MCF 10A (cell line): ENCODE data around the gene NCDN. TPM values are rescaled to one million over a fixed set of nuclear protein-coding genes. Genes with fewer than 3 reads are reported as not detected.

Experiments used
- BruUV-seq: library from RNA; stranded (reverse); fragments of 400-500 nt; replicated peaks from 2 replicates; lab custom pipeline; 2021; lab: Mats Ljungman, UMichigan
- CTCF ChIA-PET: fragments of 300-600 bp; sonication (Branson Sonifier 250); formaldehyde crosslinking; extraction: SDS; loops from one replicate; lab custom pipeline; 2021; ENCODE audit warnings: antibody characterized with exemption, inconsistent platforms; lab: Yijun Ruan, JAX
- POLR2A ChIA-PET: fragments of 300-600, 350-650 bp; sonication (Branson Sonifier 250); formaldehyde crosslinking; extraction: SDS; loops from one replicate; lab custom pipeline; 2020; ENCODE audit warnings: antibody characterized with exemption, inconsistent platforms; lab: Yijun Ruan, JAX
- DNase-seq: peaks from one replicate; pipeline ENCODE4 v3.0.0-alpha.2; 2018; ENCODE audit not compliant: unreplicated experiment
- H3K27ac Mint-ChIP-seq: one replicate; pipeline ENCODE4 v1.8.0; 2022; ENCODE audit warnings: mild to moderate bottlenecking, low read depth, mixed read lengths; ENCODE audit not compliant: unreplicated experiment
- H3K27me3 Mint-ChIP-seq: one replicate; pipeline ENCODE4 v1.8.0; 2022; ENCODE audit warnings: mixed read lengths; ENCODE audit not compliant: insufficient read depth, unreplicated experiment
- H3K36me3 Mint-ChIP-seq: one replicate; pipeline ENCODE4 v1.8.0; 2022; ENCODE audit warnings: mild to moderate bottlenecking, moderate library complexity, mixed read lengths; ENCODE audit not compliant: insufficient read depth, unreplicated experiment
- H3K4me1 Mint-ChIP-seq: one replicate; pipeline ENCODE4 v1.8.0; 2022; ENCODE audit warnings: mixed read lengths; ENCODE audit not compliant: insufficient read depth, unreplicated experiment
- H3K4me3 Mint-ChIP-seq: one replicate; pipeline ENCODE4 v1.8.0; 2022; ENCODE audit warnings: mild to moderate bottlenecking, moderate library complexity, mixed read lengths; ENCODE audit not compliant: unreplicated experiment
- H3K9me3 Mint-ChIP-seq: one replicate; pipeline ENCODE4 v1.8.0; 2022; ENCODE audit warnings: mixed read lengths; ENCODE audit not compliant: unreplicated experiment
- CTCF ChIP-seq: fragments of 200-600 bp; IDR thresholded peaks from one replicate; pipeline ENCODE4 v1.8.0; 2022; ENCODE audit warnings: antibody characterized with exemption, mild to moderate bottlenecking; ENCODE audit not compliant: unreplicated experiment
- intact Hi-C: fragments of 100-400 bp; cut with micrococcal nuclease; formaldehyde crosslinking; loops from 2 replicates; pipeline ENCODE4 v1.14.1; 2022
- total RNA-seq: library from RNA; stranded (reverse); gene quantifications from 2 replicates; pipeline ENCODE4 v1.2.3, GENCODE V29; 2022

Gene NCDN
- total RNA-seq, 1 experiment from 2014 or later: 31.5 TPM

- no peak for TF ChIP-seq CTCF
- H3K36me3 Mint-ChIP-seq: peaks cover 24% of the 10 kb centered on the region
Measured at GRCh38 chr1:35530168-35530567, 27.4 kb upstream of the NCDN start.

GRCh38 chr1:35530946-35531345, 26.7 kb upstream of the NCDN start:
- peaks cover 24% of the 10 kb centered on the region for H3K36me3 Mint-ChIP-seq
- intact Hi-C loops: no loop called here
- POLR2A ChIA-PET: no interaction called here
- CTCF ChIA-PET: no interaction called here
- no peak for TF ChIP-seq CTCF
- H3K4me3 Mint-ChIP-seq: no peak overlapping the region
- H3K27ac Mint-ChIP-seq: no peak overlapping the region
- no peaks in the 10 kb centered on the region for H3K27me3 Mint-ChIP-seq
- BruUV-seq: no TSS peak
- no peak for DNase-seq
- peaks cover 15% of the 10 kb centered on the region for H3K9me3 Mint-ChIP-seq
- no peaks in the 10 kb centered on the region for H3K4me1 Mint-ChIP-seq

More at GRCh38 chr1:35530168-35530567, 27.4 kb upstream of the NCDN start:
- no TSS peak for BruUV-seq
- no peaks in the 10 kb centered on the region for H3K4me1 Mint-ChIP-seq
- no peak overlapping the region for H3K27ac Mint-ChIP-seq
- DNase-seq: no peak
- H3K4me3 Mint-ChIP-seq: no peak overlapping the region
- POLR2A ChIA-PET: interaction anchor here (0.6 to 1.2 kb wide), 3 partner anchors 15 to 24 kb away, joined by 3 to 5 read pairs (median 3); no protein-coding TSS in a partner anchor
- peaks cover 15% of the 10 kb centered on the region for H3K9me3 Mint-ChIP-seq
- no peaks in the 10 kb centered on the region for H3K27me3 Mint-ChIP-seq
- intact Hi-C loops: no loop called here
- CTCF ChIA-PET: interaction anchor here (0.6 to 0.7 kb wide), 3 partner anchors 11 to 624 kb away, joined by 3 read pairs; no protein-coding TSS in a partner anchor

GRCh38 chr1:35531368-35531767, 26.2 kb upstream of the NCDN start:
- Mint-ChIP-seq H3K4me1 (no peaks in the 10 kb centered on the region), H3K27ac (no peak overlapping the region), H3K36me3 (peaks cover 24% of the 10 kb centered on the region), H3K4me3 (no peak overlapping the region), H3K9me3 (peaks cover 15% of the 10 kb centered on the region), H3K27me3 (no peaks in the 10 kb centered on the region)
- CTCF ChIA-PET: no interaction called here
- POLR2A ChIA-PET: no interaction called here
- BruUV-seq: no TSS peak
- TF ChIP-seq CTCF: no peak
- no peak for DNase-seq
- intact Hi-C loops: no loop called here

GRCh38 chr1:35532497-35533223, 24.9 kb upstream of the NCDN start:
- no peaks in the 10 kb centered on the region for H3K27me3 Mint-ChIP-seq
- intact Hi-C loops: no loop called here
- DNase-seq: no peak
- H3K4me3 Mint-ChIP-seq: no peak overlapping the region
- no peak for TF ChIP-seq CTCF
- H3K27ac Mint-ChIP-seq: no peak overlapping the region
- ChIA-PET POLR2A (interaction anchor here (0.8 kb wide), 1 partner anchor 9 kb away, joined by 3 read pairs; no protein-coding TSS in a partner anchor), CTCF (interaction anchor here (0.6 to 1.2 kb wide), 4 partner anchors 20 to 195 kb away, joined by 3 to 8 read pairs (median 4); no protein-coding TSS in a partner anchor)
- peaks cover 30% of the 10 kb centered on the region for H3K36me3 Mint-ChIP-seq
- BruUV-seq: no TSS peak
- peaks cover 9% of the 10 kb centered on the region for H3K9me3 Mint-ChIP-seq
- peaks cover 6% of the 10 kb centered on the region for H3K4me1 Mint-ChIP-seq
